ENCODE data around the gene FARS2.

Gene FARS2

DNA sequence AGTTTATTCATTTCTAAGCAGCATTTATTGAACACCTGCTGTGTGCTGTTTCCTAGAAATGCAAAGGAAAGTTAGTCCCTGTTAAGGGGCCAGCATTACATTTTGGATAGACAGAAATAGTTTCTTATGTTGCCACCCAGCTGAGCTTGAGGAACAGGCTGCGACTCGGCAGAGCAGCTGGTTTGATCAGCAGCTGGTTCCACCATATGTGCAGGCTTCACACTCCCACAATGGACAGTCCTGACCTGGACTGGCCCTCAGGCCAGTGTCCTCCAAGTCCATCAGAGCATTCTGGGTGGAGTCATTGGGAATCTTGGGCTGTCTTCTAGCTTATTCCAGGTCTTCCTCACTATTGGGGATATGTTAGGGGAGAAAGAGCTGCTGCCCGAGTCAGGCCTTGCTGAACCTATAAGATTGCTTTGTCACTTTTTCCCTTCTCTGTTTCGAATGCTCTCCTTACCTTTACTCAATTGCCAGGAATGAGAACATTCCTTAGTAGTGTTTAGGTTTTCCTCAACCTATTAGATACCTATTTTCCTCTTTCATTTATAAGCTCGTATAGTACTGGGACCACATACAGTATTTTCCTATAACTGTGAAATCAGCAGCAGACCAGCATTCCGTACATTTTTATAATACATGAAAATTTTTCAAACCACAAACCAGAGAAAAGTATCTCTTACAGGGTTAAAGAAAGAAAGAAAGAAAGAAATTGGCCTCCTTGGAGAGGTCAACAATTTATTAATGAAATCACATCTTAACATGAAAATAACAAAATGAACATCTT is 203.0 kb downstream of the FARS2 start:
- H3K9ac ChIP-seq (ENCODE audit: low read depth, low read length) = no peak overlapping the region

DNA sequence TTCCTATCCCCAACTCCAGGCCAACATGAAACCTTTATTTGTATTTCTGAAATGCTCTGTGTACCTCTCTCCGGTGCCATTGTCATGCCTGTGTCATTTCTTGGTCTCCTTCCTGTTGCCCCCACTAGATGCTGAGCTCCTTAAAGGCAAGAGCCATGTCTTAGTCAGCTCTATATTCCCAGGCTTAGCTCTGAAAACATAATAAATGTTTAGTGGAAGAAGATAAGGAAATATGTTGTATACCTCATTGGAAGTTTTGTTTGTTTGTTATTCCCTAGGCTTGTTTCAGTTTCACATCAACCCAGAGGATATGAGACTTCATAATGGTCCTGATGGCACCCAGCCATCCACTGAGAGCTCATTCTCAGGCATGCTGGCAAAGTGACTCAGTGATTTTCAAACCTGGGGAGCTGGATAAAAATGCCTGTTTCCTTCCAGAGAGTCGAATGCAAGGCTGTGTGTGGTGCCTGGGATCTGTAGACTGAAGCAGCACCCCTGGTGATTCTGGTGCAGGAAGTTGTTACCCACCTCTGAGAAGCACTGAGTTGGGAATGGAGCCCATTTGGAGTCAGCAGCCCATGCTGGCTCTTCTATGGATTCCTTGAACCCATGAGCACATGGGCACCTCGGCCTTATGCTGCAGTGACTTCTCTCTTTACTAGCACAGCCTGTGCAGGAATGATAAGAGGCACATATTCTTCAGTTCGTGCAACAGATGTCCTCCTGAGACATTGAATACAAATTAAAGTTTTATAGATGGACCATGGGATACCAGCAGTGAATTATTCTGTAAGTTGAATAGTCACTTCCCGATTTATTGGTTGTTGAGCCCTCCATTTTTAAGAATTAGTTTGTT is 205.2 kb downstream of the FARS2 start:
- H3K4me1 ChIP-seq (ENCODE audit: control insufficient read depth, insufficient read depth, low read length) = peaks cover 5% of the 10 kb centered on the region
- H3K9ac ChIP-seq (ENCODE audit: low read depth, low read length) = no peak overlapping the region
- H3K27me3 ChIP-seq (ENCODE audit: control insufficient read depth, insufficient read depth, low read length) = no peaks in the 10 kb centered on the region
- no peak overlapping the region for H3K4me3 ChIP-seq (ENCODE audit: low read depth, low read length)
- no peaks in the 10 kb centered on the region for H3K36me3 ChIP-seq (ENCODE audit: control insufficient read depth, insufficient read depth, low read length)
- no peaks in the 10 kb centered on the region for H3K9me3 ChIP-seq (ENCODE audit: control insufficient read depth, insufficient read depth, low read length)

More for the DNA sequence above, 203.0 kb downstream of the FARS2 start:
- no peaks in the 10 kb centered on the region for H3K9me3 ChIP-seq (ENCODE audit: control insufficient read depth, insufficient read depth, low read length)
- H3K4me1 ChIP-seq (ENCODE audit: control insufficient read depth, insufficient read depth, low read length) = no peaks in the 10 kb centered on the region
- H3K27me3 ChIP-seq (ENCODE audit: control insufficient read depth, insufficient read depth, low read length) = no peaks in the 10 kb centered on the region
- H3K36me3 ChIP-seq (ENCODE audit: control insufficient read depth, insufficient read depth, low read length) = no peaks in the 10 kb centered on the region
- H3K4me3 ChIP-seq (ENCODE audit: low read depth, low read length) = no peak overlapping the region

DNA sequence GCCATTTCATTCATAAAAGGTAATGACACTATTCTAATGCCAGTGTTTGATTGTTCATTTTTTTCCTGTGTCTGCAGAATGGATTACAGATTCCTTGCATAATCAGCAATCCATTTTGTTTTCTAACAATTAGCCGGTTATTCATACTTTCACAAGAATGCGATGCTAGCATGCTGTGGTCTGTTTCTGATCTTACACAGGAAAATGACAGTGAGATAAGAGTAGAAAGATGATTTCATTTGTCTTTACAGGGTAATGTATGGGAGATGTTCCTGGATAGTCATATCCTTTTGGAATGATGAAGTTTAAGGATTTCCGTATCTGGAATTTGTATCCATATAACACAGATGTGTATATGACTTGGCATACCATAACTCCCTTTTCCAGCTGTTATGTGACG is 207.3 kb downstream of the FARS2 start:
- Histone ChIP-seq H3K27me3 (ENCODE audit: control insufficient read depth, insufficient read depth, low read length) (no peaks in the 10 kb centered on the region), H3K9me3 (ENCODE audit: control insufficient read depth, insufficient read depth, low read length) (no peaks in the 10 kb centered on the region), H3K9ac (ENCODE audit: low read depth, low read length) (no peak overlapping the region), H3K36me3 (ENCODE audit: control insufficient read depth, insufficient read depth, low read length) (no peaks in the 10 kb centered on the region), H3K4me3 (ENCODE audit: low read depth, low read length) (no peak overlapping the region), H3K4me1 (ENCODE audit: control insufficient read depth, insufficient read depth, low read length) (peaks cover 16% of the 10 kb centered on the region)

DNA sequence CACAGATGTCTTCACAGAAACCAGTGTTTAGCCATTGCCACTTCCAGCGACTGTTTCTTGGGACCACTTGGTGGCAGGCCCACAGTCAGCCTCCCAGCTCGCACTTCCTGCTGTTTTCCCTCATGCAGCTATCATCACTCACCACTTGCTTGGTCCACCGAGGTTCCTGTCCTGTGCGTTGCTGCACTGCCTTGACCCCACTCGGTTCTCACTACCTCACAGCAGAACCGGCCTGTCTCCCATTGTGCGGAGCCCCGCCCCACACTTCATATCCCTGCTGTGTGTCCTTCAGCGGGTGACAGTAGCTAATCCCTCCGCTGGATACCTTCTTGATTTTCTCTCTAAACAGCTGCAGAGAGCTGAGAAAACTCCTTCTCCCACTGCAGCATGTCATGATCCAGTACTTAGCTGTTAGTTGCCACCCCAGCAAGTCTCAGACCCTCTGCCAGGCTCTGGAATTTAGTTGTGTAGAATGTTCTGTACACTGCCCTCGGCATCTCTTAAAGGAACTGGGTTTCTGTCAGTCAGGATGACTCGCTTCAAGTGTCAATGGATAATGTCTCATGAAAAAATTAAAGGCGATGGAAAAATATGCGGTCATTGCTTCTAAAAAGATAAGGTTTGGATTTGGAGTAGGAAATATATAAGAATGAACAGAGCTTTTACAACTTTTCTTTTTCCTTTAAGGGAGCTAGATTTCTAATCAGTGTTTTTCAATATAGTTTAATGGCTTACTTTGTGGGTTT is 208.0 kb downstream of the FARS2 start:
- Histone ChIP-seq H3K4me3 (ENCODE audit: low read depth, low read length) (no peak overlapping the region), H3K9ac (ENCODE audit: low read depth, low read length) (no peak overlapping the region), H3K9me3 (ENCODE audit: control insufficient read depth, insufficient read depth, low read length) (no peaks in the 10 kb centered on the region), H3K36me3 (ENCODE audit: control insufficient read depth, insufficient read depth, low read length) (no peaks in the 10 kb centered on the region), H3K4me1 (ENCODE audit: control insufficient read depth, insufficient read depth, low read length) (peaks cover 16% of the 10 kb centered on the region), H3K27me3 (ENCODE audit: control insufficient read depth, insufficient read depth, low read length) (no peaks in the 10 kb centered on the region)

DNA sequence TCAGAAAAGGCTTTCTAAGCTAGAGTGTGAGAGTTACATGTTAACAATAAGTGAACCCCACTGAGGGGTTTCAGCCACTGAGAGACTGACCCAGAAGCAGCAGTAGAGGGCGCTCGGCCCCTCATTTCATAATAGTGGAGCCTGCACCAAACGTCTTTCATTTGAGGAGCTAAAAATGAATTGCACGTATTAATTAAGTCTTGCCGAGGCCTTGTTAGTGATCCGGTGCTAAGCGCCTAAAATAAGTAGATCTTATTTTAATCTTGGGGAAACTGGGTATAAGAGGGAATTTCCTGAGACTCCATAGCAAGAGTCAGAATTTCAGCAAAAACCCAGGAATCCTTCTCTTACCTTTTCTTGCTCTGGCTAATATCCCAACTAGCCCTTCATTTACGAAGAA is 209.7 kb downstream of the FARS2 start:
- Histone ChIP-seq H3K36me3 (ENCODE audit: control insufficient read depth, insufficient read depth, low read length) (no peaks in the 10 kb centered on the region), H3K9me3 (ENCODE audit: control insufficient read depth, insufficient read depth, low read length) (no peaks in the 10 kb centered on the region), H3K27me3 (ENCODE audit: control insufficient read depth, insufficient read depth, low read length) (no peaks in the 10 kb centered on the region), H3K4me3 (ENCODE audit: low read depth, low read length) (no peak overlapping the region), H3K4me1 (ENCODE audit: control insufficient read depth, insufficient read depth, low read length) (peaks cover 16% of the 10 kb centered on the region), H3K9ac (ENCODE audit: low read depth, low read length) (no peak overlapping the region)

DNA sequence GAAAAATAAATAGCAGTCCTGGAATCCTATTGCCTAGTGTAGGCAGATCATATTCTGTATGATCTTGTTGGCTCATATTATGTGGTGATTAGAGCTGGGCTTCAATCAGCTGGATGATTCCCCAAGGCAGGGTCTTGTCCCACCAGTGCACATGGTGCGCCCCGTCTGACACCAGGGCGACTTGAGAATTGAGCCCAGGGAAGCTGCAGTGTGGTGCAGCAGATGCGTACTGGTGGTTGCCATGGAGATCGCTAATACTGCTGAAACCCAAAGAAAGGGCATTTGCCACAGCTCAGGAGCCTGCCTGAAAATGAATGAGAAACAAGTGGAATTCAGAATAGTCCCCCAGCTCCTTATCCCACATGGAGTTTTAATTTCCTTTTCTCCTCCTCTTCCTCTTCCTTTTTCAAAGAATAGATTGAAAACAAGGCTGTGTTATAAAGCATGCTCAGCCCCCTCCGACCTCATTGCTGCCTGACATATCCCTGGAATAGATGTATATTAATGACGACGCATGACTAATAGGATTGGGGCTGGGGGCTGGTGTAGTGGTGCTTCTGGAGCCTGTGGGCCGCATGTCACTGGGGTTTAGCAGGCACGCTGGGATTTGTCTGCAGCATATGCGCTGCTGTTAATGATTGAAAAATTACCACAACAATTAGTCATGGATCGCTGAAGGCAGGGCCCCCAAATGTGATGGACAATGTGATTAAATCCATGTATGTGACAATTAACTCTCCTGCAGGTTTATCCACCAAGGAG is 210.5 kb downstream of the FARS2 start:
- H3K36me3 ChIP-seq (ENCODE audit: control insufficient read depth, insufficient read depth, low read length) = no peaks in the 10 kb centered on the region
- no peak overlapping the region for H3K9ac ChIP-seq (ENCODE audit: low read depth, low read length)
- no peaks in the 10 kb centered on the region for H3K9me3 ChIP-seq (ENCODE audit: control insufficient read depth, insufficient read depth, low read length)
- H3K27me3 ChIP-seq (ENCODE audit: control insufficient read depth, insufficient read depth, low read length) = no peaks in the 10 kb centered on the region
- H3K4me1 ChIP-seq (ENCODE audit: control insufficient read depth, insufficient read depth, low read length) = peaks cover 16% of the 10 kb centered on the region
- H3K4me3 ChIP-seq (ENCODE audit: low read depth, low read length) = no peak overlapping the region

DNA sequence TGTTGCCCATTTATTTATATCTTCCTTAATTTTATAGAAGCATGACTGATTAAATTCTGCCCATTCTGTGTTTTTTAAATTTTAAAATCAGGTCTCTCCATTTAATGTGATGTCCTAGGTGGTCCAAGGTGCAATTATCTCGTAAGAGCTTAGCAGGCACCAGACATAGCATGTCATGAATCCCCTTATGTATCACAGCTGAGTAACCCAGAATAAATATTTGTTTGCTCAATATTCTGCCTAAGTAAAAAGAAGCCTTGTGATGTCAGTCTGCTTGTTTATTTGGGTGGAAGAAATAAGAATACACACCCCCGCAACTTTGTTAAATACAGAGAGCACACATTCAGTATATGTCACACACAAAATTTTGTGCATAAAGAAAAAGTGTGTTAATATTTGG is 211.3 kb downstream of the FARS2 start:
- no peak overlapping the region for H3K4me3 ChIP-seq (ENCODE audit: low read depth, low read length)
- H3K36me3 ChIP-seq (ENCODE audit: control insufficient read depth, insufficient read depth, low read length) = no peaks in the 10 kb centered on the region
- H3K4me1 ChIP-seq (ENCODE audit: control insufficient read depth, insufficient read depth, low read length) = peaks cover 16% of the 10 kb centered on the region
- no peak overlapping the region for H3K9ac ChIP-seq (ENCODE audit: low read depth, low read length)
- no peaks in the 10 kb centered on the region for H3K27me3 ChIP-seq (ENCODE audit: control insufficient read depth, insufficient read depth, low read length)
- H3K9me3 ChIP-seq (ENCODE audit: control insufficient read depth, insufficient read depth, low read length) = no peaks in the 10 kb centered on the region

DNA sequence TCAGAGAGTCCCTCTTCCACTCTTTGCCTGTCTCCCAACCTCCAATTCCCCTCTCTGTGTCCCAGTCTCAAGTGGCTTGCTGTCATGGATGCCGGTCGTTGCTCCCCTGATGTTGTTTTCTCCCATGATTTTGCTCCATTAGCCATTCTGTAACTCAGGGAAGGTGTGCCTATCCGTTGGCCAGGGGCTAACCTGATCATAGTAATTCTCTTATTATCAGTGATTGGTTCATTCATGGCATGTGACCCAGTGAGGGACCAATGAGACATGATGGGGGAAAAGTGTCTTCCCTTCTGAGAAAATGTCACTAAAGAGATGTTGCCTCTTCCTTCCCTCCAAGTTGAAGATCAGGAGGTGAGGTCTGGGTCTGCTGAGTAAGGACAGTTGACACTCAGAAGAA is 214.5 kb downstream of the FARS2 start:
- H3K9me3 ChIP-seq (ENCODE audit: control insufficient read depth, insufficient read depth, low read length) = no peaks in the 10 kb centered on the region
- H3K9ac ChIP-seq (ENCODE audit: low read depth, low read length) = no peak overlapping the region
- peaks cover 16% of the 10 kb centered on the region for H3K4me1 ChIP-seq (ENCODE audit: control insufficient read depth, insufficient read depth, low read length)
- no peaks in the 10 kb centered on the region for H3K27me3 ChIP-seq (ENCODE audit: control insufficient read depth, insufficient read depth, low read length)
- H3K36me3 ChIP-seq (ENCODE audit: control insufficient read depth, insufficient read depth, low read length) = no peaks in the 10 kb centered on the region
- no peak overlapping the region for H3K4me3 ChIP-seq (ENCODE audit: low read depth, low read length)

DNA sequence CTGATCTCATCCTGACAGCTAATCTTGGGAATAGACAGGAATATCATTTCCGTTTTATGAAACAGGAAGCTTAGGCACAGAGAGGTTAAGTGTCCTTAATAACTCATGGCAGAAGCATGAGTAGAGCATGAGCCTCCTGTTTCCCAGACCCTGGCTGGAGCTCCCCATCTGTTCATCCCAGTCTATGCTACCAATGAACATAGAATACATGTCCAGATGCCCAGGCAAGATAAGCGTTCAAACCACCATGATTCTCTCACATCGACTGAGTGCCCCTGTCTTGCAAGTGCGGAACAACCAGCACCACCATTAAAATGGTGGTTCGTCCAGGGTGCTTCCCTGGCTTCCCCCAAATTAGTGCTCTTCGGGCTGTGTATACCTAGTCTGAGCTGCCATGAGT is 217.1 kb downstream of the FARS2 start:
- H3K4me3 ChIP-seq (ENCODE audit: low read depth, low read length) = no peak overlapping the region
- H3K36me3 ChIP-seq (ENCODE audit: control insufficient read depth, insufficient read depth, low read length) = no peaks in the 10 kb centered on the region
- H3K9me3 ChIP-seq (ENCODE audit: control insufficient read depth, insufficient read depth, low read length) = no peaks in the 10 kb centered on the region
- H3K9ac ChIP-seq (ENCODE audit: low read depth, low read length) = no peak overlapping the region
- no peaks in the 10 kb centered on the region for H3K4me1 ChIP-seq (ENCODE audit: control insufficient read depth, insufficient read depth, low read length)
- H3K27me3 ChIP-seq (ENCODE audit: control insufficient read depth, insufficient read depth, low read length) = no peaks in the 10 kb centered on the region

DNA sequence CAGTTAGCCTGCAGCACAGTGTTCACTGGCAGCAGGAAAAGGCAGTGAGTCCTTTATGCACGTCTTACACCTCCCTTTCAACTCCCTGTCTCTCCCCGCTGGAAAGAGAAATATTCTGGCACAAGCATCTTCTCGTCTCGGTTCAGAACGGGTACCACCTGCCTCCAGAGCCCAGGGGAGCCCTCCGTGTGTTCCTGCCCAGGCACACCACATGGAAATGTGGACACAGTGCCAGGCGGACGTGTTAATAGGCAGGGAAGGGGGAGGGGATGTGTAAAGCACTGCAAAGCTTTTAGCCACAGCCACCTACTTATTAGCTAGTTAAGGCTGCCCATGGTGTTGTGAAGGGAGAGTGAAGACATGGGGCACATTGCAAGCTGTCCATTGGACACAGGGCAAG is 219.7 kb downstream of the FARS2 start:
- Histone ChIP-seq H3K4me3 (ENCODE audit: low read depth, low read length) (no peak overlapping the region), H3K9me3 (ENCODE audit: control insufficient read depth, insufficient read depth, low read length) (no peaks in the 10 kb centered on the region), H3K36me3 (ENCODE audit: control insufficient read depth, insufficient read depth, low read length) (no peaks in the 10 kb centered on the region), H3K9ac (ENCODE audit: low read depth, low read length) (no peak overlapping the region), H3K27me3 (ENCODE audit: control insufficient read depth, insufficient read depth, low read length) (no peaks in the 10 kb centered on the region), H3K4me1 (ENCODE audit: control insufficient read depth, insufficient read depth, low read length) (no peaks in the 10 kb centered on the region)

DNA sequence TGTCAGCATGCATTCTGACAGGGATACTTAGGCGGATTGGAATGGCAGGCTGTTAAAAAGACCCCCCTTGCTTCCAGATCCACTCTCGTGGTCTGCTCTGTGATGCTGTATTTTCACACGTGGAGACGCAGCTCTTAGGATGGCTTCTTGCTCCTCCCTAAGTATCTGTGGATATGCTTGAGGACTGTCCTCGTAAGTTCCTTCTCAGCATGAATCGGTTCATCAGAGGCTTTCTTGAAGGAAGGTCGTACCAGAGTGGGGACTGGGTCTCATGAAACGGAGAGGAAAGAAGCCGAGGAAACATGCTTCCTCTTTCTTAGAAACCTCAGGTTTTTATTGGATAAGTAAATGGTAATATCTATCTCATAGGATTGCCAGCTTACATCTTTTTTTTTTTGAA is 220.4 kb downstream of the FARS2 start:
- H3K4me1 ChIP-seq (ENCODE audit: control insufficient read depth, insufficient read depth, low read length) = no peaks in the 10 kb centered on the region
- no peaks in the 10 kb centered on the region for H3K9me3 ChIP-seq (ENCODE audit: control insufficient read depth, insufficient read depth, low read length)
- H3K4me3 ChIP-seq (ENCODE audit: low read depth, low read length) = no peak overlapping the region
- no peaks in the 10 kb centered on the region for H3K36me3 ChIP-seq (ENCODE audit: control insufficient read depth, insufficient read depth, low read length)
- no peaks in the 10 kb centered on the region for H3K27me3 ChIP-seq (ENCODE audit: control insufficient read depth, insufficient read depth, low read length)
- H3K9ac ChIP-seq (ENCODE audit: low read depth, low read length) = no peak overlapping the region
